Neural cell (in vitro differentiated cells): ENCODE data around the gene GNB3. TPM values are rescaled to one million over a fixed set of nuclear protein-coding genes. Genes with fewer than 3 reads are reported as not detected.
"Not testable (repeated sequence)": the region's sequence is repeated elsewhere in the genome, so short reads cannot be mapped to it uniquely, and the experiment has no call there.

Experiments used
- H2AFZ ChIP-seq: fragments of 200-600, 300-800 bp; sonication (generic), shearing (Covaris generic); 2 replicates; pipeline ENCODE4 v1.6.0; 2014; ENCODE audit warnings: low read depth, mild to moderate bottlenecking, antibody characterized with exemption, low read length, moderate library complexity
- H3F3A ChIP-seq: fragments of 200-600 bp; shearing (Covaris generic); 2 replicates; pipeline ENCODE4 v1.6.1; 2016; ENCODE audit warnings: mild to moderate bottlenecking, moderate library complexity, mixed read lengths, antibody characterized with exemption, low read length; ENCODE audit not compliant: insufficient read depth, poor library complexity, severe bottlenecking
- H3K27ac ChIP-seq: fragments of 200-600, 300-800 bp; sonication (generic), shearing (Covaris generic); 2 replicates; pipeline ENCODE4 v1.5.1; 2014; ENCODE audit warnings: mild to moderate bottlenecking, low read length, moderate library complexity
- H3K27me3 ChIP-seq: fragments of 300-800, 200-600 bp; sonication (generic), shearing (Covaris generic); 2 replicates; pipeline ENCODE4 v1.6.0; 2014; ENCODE audit warnings: mild to moderate bottlenecking, low read depth, low read length, moderate library complexity; ENCODE audit not compliant: insufficient read depth
- H3K36me3 ChIP-seq: fragments of 300-800, 200-600 bp; sonication (generic), shearing (Covaris generic); 2 replicates; pipeline ENCODE4 v1.5.1; 2014; ENCODE audit warnings: mild to moderate bottlenecking, antibody characterized with exemption, low read length, moderate library complexity; ENCODE audit not compliant: insufficient read depth
- H3K4me2 ChIP-seq: fragments of 300-800, 200-600 bp; sonication (generic), shearing (Covaris generic); 2 replicates; pipeline ENCODE4 v1.6.0; 2014; ENCODE audit warnings: mild to moderate bottlenecking, low read length
- H3K4me3 ChIP-seq: fragments of 300-800, 200-600 bp; sonication (generic), shearing (Covaris generic); 2 replicates; pipeline ENCODE4 v1.5.1; 2014; ENCODE audit warnings: mild to moderate bottlenecking, low read length, moderate library complexity
- H3K79me2 ChIP-seq: fragments of 200-600 bp; shearing (Covaris generic); replicated peaks from 2 replicates; pipeline ENCODE4 v1.6.0; 2014; ENCODE audit warnings: mild to moderate bottlenecking, low read length, moderate library complexity; ENCODE audit not compliant: insufficient read depth
- H3K9ac ChIP-seq: fragments of 300-800, 200-600 bp; sonication (generic), shearing (Covaris generic); 2 replicates; pipeline ENCODE4 v1.6.1; 2016; ENCODE audit warnings: mild to moderate bottlenecking, low read length, mixed read lengths
- H3K9me2 ChIP-seq: fragments of 200-600 bp; shearing (Covaris generic); 2 replicates; pipeline ENCODE4 v1.6.1; 2016; ENCODE audit warnings: mild to moderate bottlenecking, low read length, mixed read lengths; ENCODE audit not compliant: insufficient read depth
- H3K9me3 ChIP-seq: fragments of 200-600, 300-800 bp; sonication (generic), shearing (Covaris generic); 2 replicates; pipeline ENCODE4 v1.6.1; 2016; ENCODE audit warnings: mild to moderate bottlenecking, mixed run types, low read length, moderate library complexity, mixed read lengths
- H4K20me1 ChIP-seq: fragments of 200-600 bp; shearing (Covaris generic); 2 replicates; pipeline ENCODE4 v1.6.1; 2016; ENCODE audit warnings: mild to moderate bottlenecking, mixed run types; ENCODE audit not compliant: insufficient read depth
- EP300 ChIP-seq: fragments of 450-650 bp; conservative IDR thresholded peaks from 2 replicates; pipeline ENCODE4 v1.6.1; 2014; ENCODE audit warnings: antibody characterized with exemption, mild to moderate bottlenecking, moderate library complexity; ENCODE audit not compliant: poor library complexity, severe bottlenecking
- EZH2 ChIP-seq: fragments of 200-600, 300-800 bp; shearing (Covaris generic), sonication (generic); IDR thresholded peaks from 2 replicates; pipeline ENCODE4 v1.6.1; 2014; ENCODE audit warnings: antibody characterized with exemption, low read length, borderline replicate concordance, mild to moderate bottlenecking; ENCODE audit not compliant: insufficient read depth, poor library complexity, severe bottlenecking
- MXI1 ChIP-seq: fragments of 450-650 bp; conservative IDR thresholded peaks from 2 replicates; pipeline ENCODE4 v1.6.1; 2014; ENCODE audit warnings: antibody characterized with exemption, mild to moderate bottlenecking; ENCODE audit not compliant: poor library complexity, severe bottlenecking
- POLR2AphosphoS5 ChIP-seq: IDR thresholded peaks from 2 replicates; pipeline ENCODE4 v1.6.1; 2012
- RAD21 ChIP-seq: fragments of 450-650 bp; conservative IDR thresholded peaks from 2 replicates; pipeline ENCODE4 v1.6.1; 2014; ENCODE audit warnings: antibody characterized with exemption, mild to moderate bottlenecking, moderate library complexity
- SMC3 ChIP-seq: fragments of 450-650 bp; conservative IDR thresholded peaks from 2 replicates; pipeline ENCODE4 v1.6.1; 2014; ENCODE audit warnings: antibody characterized with exemption, mild to moderate bottlenecking, moderate library complexity; ENCODE audit not compliant: poor library complexity
- TAF1 ChIP-seq: IDR thresholded peaks from 2 replicates; pipeline ENCODE4 v1.6.1; 2012; ENCODE audit warnings: low read depth
- polyA plus RNA-seq: library from polyadenylated mRNA; depleted of rRNA; stranded (reverse); fragments of >200 nt; gene quantifications from 2 replicates; pipeline ENCODE4 v1.2.3, GENCODE V29; 2014
- TF ChIP-seq, protein P1 (sequence below): IDR thresholded peaks from 2 replicates; pipeline ENCODE4 v1.6.1; 2012; ENCODE audit warnings: borderline replicate concordance
- TF ChIP-seq, protein P2 (sequence below): fragments of 450-650 bp; IDR thresholded peaks from 2 replicates; pipeline ENCODE4 v1.5.1; 2014; ENCODE audit warnings: antibody characterized with exemption, mild to moderate bottlenecking, moderate library complexity; ENCODE audit not compliant: poor library complexity, severe bottlenecking

Gene GNB3
- polyA plus RNA-seq, 1 donor from 2014 or later, result 18.8 TPM

DNA sequence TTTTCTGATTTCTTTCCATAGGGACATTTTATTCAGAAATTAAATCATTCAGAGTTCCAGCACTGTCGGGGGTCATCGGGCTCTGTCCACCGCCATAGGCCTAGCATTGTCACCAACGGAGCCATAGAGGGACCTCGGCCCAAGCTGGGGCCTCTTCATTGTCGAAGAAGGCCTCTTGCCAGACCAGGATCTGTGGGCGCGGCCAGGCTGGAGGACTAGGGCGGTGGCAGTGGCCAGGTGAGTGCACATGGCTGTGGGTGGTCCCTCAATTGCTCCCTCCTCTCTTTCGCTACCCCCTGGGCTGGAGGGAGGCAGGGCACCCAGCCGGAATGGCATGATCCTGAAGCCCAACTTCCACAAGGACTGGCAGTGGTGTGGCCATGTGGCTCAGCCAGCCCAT is 43.0 kb downstream of the GNB3 start:
- H3F3A ChIP-seq, result no peaks in the 10 kb centered on the region
- no peak overlapping the region for H3K9ac ChIP-seq
- H4K20me1 ChIP-seq, result no peaks in the 10 kb centered on the region
- H3K4me2 ChIP-seq, result no peak overlapping the region
- H3K9me3 ChIP-seq, result no peaks in the 10 kb centered on the region
- no peaks in the 10 kb centered on the region for H3K79me2 ChIP-seq
- H3K27ac ChIP-seq, result no peak overlapping the region
- no peak overlapping the region for H3K4me3 ChIP-seq
- H3K36me3 ChIP-seq, result no peaks in the 10 kb centered on the region
- H2AFZ ChIP-seq, result no peak overlapping the region
- TF ChIP-seq RAD21 (no peak), EZH2 (no peak), TAF1 (no peak), MXI1 (no peak), POLR2AphosphoS5 (no peak), SMC3 (no peak)
- TF ChIP-seq, protein P1, sequence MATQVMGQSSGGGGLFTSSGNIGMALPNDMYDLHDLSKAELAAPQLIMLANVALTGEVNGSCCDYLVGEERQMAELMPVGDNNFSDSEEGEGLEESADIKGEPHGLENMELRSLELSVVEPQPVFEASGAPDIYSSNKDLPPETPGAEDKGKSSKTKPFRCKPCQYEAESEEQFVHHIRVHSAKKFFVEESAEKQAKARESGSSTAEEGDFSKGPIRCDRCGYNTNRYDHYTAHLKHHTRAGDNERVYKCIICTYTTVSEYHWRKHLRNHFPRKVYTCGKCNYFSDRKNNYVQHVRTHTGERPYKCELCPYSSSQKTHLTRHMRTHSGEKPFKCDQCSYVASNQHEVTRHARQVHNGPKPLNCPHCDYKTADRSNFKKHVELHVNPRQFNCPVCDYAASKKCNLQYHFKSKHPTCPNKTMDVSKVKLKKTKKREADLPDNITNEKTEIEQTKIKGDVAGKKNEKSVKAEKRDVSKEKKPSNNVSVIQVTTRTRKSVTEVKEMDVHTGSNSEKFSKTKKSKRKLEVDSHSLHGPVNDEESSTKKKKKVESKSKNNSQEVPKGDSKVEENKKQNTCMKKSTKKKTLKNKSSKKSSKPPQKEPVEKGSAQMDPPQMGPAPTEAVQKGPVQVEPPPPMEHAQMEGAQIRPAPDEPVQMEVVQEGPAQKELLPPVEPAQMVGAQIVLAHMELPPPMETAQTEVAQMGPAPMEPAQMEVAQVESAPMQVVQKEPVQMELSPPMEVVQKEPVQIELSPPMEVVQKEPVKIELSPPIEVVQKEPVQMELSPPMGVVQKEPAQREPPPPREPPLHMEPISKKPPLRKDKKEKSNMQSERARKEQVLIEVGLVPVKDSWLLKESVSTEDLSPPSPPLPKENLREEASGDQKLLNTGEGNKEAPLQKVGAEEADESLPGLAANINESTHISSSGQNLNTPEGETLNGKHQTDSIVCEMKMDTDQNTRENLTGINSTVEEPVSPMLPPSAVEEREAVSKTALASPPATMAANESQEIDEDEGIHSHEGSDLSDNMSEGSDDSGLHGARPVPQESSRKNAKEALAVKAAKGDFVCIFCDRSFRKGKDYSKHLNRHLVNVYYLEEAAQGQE, result no peak
- TF ChIP-seq, protein P2, sequence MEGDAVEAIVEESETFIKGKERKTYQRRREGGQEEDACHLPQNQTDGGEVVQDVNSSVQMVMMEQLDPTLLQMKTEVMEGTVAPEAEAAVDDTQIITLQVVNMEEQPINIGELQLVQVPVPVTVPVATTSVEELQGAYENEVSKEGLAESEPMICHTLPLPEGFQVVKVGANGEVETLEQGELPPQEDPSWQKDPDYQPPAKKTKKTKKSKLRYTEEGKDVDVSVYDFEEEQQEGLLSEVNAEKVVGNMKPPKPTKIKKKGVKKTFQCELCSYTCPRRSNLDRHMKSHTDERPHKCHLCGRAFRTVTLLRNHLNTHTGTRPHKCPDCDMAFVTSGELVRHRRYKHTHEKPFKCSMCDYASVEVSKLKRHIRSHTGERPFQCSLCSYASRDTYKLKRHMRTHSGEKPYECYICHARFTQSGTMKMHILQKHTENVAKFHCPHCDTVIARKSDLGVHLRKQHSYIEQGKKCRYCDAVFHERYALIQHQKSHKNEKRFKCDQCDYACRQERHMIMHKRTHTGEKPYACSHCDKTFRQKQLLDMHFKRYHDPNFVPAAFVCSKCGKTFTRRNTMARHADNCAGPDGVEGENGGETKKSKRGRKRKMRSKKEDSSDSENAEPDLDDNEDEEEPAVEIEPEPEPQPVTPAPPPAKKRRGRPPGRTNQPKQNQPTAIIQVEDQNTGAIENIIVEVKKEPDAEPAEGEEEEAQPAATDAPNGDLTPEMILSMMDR, result no peak
- no peaks in the 10 kb centered on the region for H3K27me3 ChIP-seq
- no peaks in the 10 kb centered on the region for H3K9me2 ChIP-seq

DNA sequence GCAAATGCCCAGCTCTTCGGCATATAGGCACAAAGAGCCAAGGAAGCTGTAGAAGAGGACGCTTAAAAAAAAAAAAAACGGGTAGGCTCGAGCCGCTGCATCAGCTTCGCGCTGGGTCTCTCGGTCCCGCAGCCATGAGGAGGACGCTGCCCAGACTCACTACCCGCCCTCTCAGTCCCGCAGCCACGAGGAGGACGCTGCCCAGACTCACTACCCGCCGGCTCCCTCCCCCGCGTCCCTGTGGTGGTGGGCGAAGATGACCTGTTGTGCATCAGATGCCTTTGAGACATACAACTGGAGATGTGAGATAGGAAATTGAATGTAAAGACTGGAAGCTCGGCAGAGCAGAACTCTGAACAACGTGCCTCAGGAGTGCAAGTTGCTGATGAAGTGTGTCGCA is 43.8 kb downstream of the GNB3 start:
- no peak overlapping the region for H3K9ac ChIP-seq
- H3K27me3 ChIP-seq, result no peaks in the 10 kb centered on the region
- no peak overlapping the region for H3K4me2 ChIP-seq
- no peak overlapping the region for H3K27ac ChIP-seq
- H3K79me2 ChIP-seq, result no peaks in the 10 kb centered on the region
- H3K9me3 ChIP-seq, result no peaks in the 10 kb centered on the region
- H3F3A ChIP-seq, result no peaks in the 10 kb centered on the region
- no peak overlapping the region for H2AFZ ChIP-seq
- no peaks in the 10 kb centered on the region for H4K20me1 ChIP-seq
- H3K4me3 ChIP-seq, result no peak overlapping the region
- no peaks in the 10 kb centered on the region for H3K9me2 ChIP-seq
- no peaks in the 10 kb centered on the region for H3K36me3 ChIP-seq
- TF ChIP-seq EZH2 (no peak), EP300 (no peak), SMC3 (no peak), MXI1 (no peak), RAD21 (no peak)
- TF ChIP-seq, protein P2, result no peak

DNA sequence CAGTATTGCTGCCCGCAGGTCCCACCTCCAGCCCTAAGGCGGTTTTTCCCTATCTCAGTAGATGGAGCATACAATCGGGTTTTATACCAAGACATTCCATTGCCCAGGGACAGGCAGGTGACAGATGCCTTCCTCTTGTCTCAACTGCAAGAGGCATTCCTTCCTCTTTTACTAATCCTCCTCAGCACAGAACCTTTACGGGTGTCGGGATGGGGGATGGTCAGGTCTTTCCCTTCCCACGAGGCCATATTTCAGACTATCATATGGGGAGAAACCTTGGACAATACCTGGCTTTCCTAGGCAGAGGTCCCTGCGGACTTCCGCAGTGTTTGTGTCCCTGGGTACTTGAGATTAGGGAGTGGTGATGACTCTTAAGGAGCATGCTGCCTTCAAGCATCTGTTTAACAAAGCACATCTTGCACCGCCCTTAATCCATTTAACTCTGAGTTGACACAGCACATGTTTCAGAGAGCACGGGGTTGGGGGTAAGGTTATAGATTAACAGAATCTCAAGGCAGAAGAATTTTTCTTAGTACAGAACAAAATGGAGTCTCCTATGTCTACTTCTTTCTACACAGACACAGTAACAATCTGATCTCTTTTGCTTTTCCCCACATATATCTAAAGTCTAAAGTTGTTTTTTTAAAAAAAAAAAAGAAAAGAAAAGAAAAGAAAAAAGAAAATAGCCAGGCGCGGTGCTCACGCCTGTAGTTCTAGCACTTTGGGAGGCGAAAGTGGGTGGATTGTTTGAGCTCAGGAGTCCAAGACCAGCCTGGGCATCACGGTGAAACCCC is 45.7 kb downstream of the GNB3 start:
- H3K4me3 ChIP-seq, H3K27ac ChIP-seq, H3K4me2 ChIP-seq: not testable (repeated sequence)

More for the DNA sequence above, 45.7 kb downstream of the GNB3 start:
- H3F3A ChIP-seq, H4K20me1 ChIP-seq, H3K27me3 ChIP-seq, H3K79me2 ChIP-seq, H3K9me2 ChIP-seq, H3K9me3 ChIP-seq, H2AFZ ChIP-seq, H3K36me3 ChIP-seq, H3K9ac ChIP-seq: not testable (repeated sequence)
